Stomach (tissue), 9 donors: ENCODE results near the gene PTPRD. TPM values are rescaled to one million over a fixed set of nuclear protein-coding genes. Genes with fewer than 3 reads are reported as not detected.

ENCODE experiments used
- DNase-seq, 2 donors: peaks; one replicate each; pipeline versions ENCODE4 v3.0.0 to v3.0.0-alpha.2; 2013 to 2019
- H3K27ac ChIP-seq, 5 donors: fragments of 200-600 bp in 4 of 5; sonication (generic) in 4 of 5; one replicate each; pipeline ENCODE4 v1.5.1; 2013 to 2019; ENCODE audit warnings: mild to moderate bottlenecking in 1 of 5, moderate library complexity in 1 of 5
- H3K27me3 ChIP-seq, 3 donors: fragments of 200-600 bp; sonication (generic); one replicate each; pipeline ENCODE4 v1.5.1; 2017 to 2019; ENCODE audit warnings: mixed run types in 1 of 3
- H3K36me3 ChIP-seq, 4 donors: fragments of 200-600 bp; sonication (generic); 1 replicate in 3 of 4; 2 replicates in 1 of 4; pipeline ENCODE4 v1.5.1; 2016 to 2019
- H3K4me1 ChIP-seq, 4 donors: fragments of 200-600 bp; sonication (generic); one replicate each; pipeline ENCODE4 v1.5.1; 2016 to 2019
- H3K4me3 ChIP-seq, 4 donors: fragments of 200-600 bp; sonication (generic) in 3 of 4; one replicate each; pipeline ENCODE4 v1.5.1; 2016 to 2019; ENCODE audit warnings: mild to moderate bottlenecking in 1 of 4
- H3K9me3 ChIP-seq, 4 donors: fragments of 200-600 bp; sonication (generic); one replicate each; pipeline ENCODE4 v1.5.1; 2016 to 2019
- EP300 ChIP-seq: sonication (generic); formaldehyde crosslinking; IDR thresholded peaks from one replicate; pipeline ENCODE4 v1.6.1; 2017; ENCODE audit warnings: antibody characterized with exemption
- POLR2A ChIP-seq, 4 donors: fragments of 450-650 bp; IDR thresholded peaks; one replicate each; pipeline ENCODE4 v1.6.1; 2016; ENCODE audit warnings: antibody characterized with exemption in 4 of 4, control low read depth in 2 of 4, mild to moderate bottlenecking in 1 of 4, moderate library complexity in 1 of 4
- POLR2AphosphoS5 ChIP-seq, 3 donors: sonication (generic); formaldehyde crosslinking; IDR thresholded peaks; one replicate each; pipeline ENCODE4 v1.6.1; 2016; ENCODE audit warnings: antibody characterized with exemption in 3 of 3
- WGBS, 5 donors: extraction: QIAGEN DNeasy Blood & Tissue Kit in 3 of 5; methylation state at CpG; one replicate each; pipeline versions ENCODE4 v1.1.5 to v1.1.7; 2013 to 2018; 5-methylcytosine and 5-hydroxymethylcytosine counted together
- intact Hi-C: fragments of 100-400 bp; cut with DNase I; formaldehyde crosslinking; loops from one replicate; pipeline ENCODE4 v1.15.1; 2023; ENCODE audit warnings: low total_unique reads
- polyA plus RNA-seq, 3 donors: library from polyadenylated mRNA; stranded (reverse); fragments of 200-250 nt; gene quantifications; one replicate each; pipeline ENCODE4 v1.2.3, GENCODE V29; 2013
- total RNA-seq, 5 donors: library from RNA; depleted of rRNA; stranded (reverse); fragments of >200 nt; gene quantifications; one replicate each; pipeline versions ENCODE4 v1.1.0 to v1.2.3, GENCODE V29; 2014 to 2016
- TF ChIP-seq, protein P1 (sequence below), 7 experiments: fragments of 450-650 bp in 4 of 7; fragments of 200-600 bp in 3 of 7; sonication (generic) in 3 of 7; IDR thresholded peaks; one replicate each; pipeline ENCODE4 v1.5.1; 2016 to 2019; ENCODE audit warnings: antibody characterized with exemption in 7 of 7, control low read depth in 2 of 7, mild to moderate bottlenecking in 1 of 7
- donor health status: healthy with polysubstance abuse.
- donor health status: Bipolar disorder and iron deficiency.
- donor health status: healthy.

The PTPRD gene
- total and polyA plus RNA-seq, 8 donors: 0.12 to 53.1 (median 1.2) TPM

GRCh38 chr9:8613346-8613825, 1999.4 kb downstream of the PTPRD start:
- 60 to 81% (median 72%) methylated on average over 1 of the region's 1 CpG for WGBS, 5 donors
- Histone ChIP-seq H3K4me3 (no peak overlapping the region), H3K9me3 (no peaks in the 10 kb centered on the region), H3K27me3 (no peaks in the 10 kb centered on the region), H3K4me1 (no peaks in the 10 kb centered on the region), H3K36me3 (no peaks in the 10 kb centered on the region), H3K27ac (no peak overlapping the region)
- TF ChIP-seq EP300 (no peak), POLR2AphosphoS5 (IDR thresholded peaks at IDR 0.05) (no peak), POLR2A (IDR thresholded peaks at IDR 0.05) (no peak)
- TF ChIP-seq, protein P1, sequence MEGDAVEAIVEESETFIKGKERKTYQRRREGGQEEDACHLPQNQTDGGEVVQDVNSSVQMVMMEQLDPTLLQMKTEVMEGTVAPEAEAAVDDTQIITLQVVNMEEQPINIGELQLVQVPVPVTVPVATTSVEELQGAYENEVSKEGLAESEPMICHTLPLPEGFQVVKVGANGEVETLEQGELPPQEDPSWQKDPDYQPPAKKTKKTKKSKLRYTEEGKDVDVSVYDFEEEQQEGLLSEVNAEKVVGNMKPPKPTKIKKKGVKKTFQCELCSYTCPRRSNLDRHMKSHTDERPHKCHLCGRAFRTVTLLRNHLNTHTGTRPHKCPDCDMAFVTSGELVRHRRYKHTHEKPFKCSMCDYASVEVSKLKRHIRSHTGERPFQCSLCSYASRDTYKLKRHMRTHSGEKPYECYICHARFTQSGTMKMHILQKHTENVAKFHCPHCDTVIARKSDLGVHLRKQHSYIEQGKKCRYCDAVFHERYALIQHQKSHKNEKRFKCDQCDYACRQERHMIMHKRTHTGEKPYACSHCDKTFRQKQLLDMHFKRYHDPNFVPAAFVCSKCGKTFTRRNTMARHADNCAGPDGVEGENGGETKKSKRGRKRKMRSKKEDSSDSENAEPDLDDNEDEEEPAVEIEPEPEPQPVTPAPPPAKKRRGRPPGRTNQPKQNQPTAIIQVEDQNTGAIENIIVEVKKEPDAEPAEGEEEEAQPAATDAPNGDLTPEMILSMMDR (IDR thresholded peaks at IDR 0.05): no peak
- DNase-seq: peak in 1 of 2 donors; percentile 11
- intact Hi-C loops: no loop called here

- H3K27ac ChIP-seq: no peak overlapping the region
- no peaks in the 10 kb centered on the region for H3K36me3 ChIP-seq
- no peaks in the 10 kb centered on the region for H3K9me3 ChIP-seq
- H3K27me3 ChIP-seq: no peaks in the 10 kb centered on the region
- WGBS, 5 donors: 83 to 93% (median 85%) methylated on average over 3 of the region's 3 CpGs
- intact Hi-C loops: no loop called here
- no peaks in the 10 kb centered on the region for H3K4me1 ChIP-seq
- no peak for TF ChIP-seq POLR2AphosphoS5 (IDR thresholded peaks at IDR 0.05)
- TF ChIP-seq, protein P1 (IDR thresholded peaks at IDR 0.05): no peak
- no peak for TF ChIP-seq EP300
- no peak for TF ChIP-seq POLR2A (IDR thresholded peaks at IDR 0.05)
- no peak for DNase-seq
- no peak overlapping the region for H3K4me3 ChIP-seq
Measured at GRCh38 chr9:8611153-8611552, 2001.6 kb downstream of the PTPRD start.

GRCh38 chr9:8610256-8610655, 2002.5 kb downstream of the PTPRD start:
- TF ChIP-seq POLR2A (IDR thresholded peaks at IDR 0.05) (no peak), POLR2AphosphoS5 (IDR thresholded peaks at IDR 0.05) (no peak), EP300 (no peak)
- TF ChIP-seq, protein P1 (IDR thresholded peaks at IDR 0.05): no peak
- no peak overlapping the region for H3K27ac ChIP-seq
- H3K27me3 ChIP-seq: no peaks in the 10 kb centered on the region
- H3K4me1 ChIP-seq: no peaks in the 10 kb centered on the region
- no peak for DNase-seq
- intact Hi-C loops: no loop called here
- H3K4me3 ChIP-seq: no peak overlapping the region
- H3K36me3 ChIP-seq: no peaks in the 10 kb centered on the region
- H3K9me3 ChIP-seq: no peaks in the 10 kb centered on the region
- 73 to 88% (median 75%) methylated on average over 3 of the region's 3 CpGs for WGBS, 5 donors

- no peak overlapping the region for H3K27ac ChIP-seq
- H3K4me1 ChIP-seq: no peaks in the 10 kb centered on the region
- WGBS, 5 donors: 74 to 92% (median 81%) methylated on average over 2 of the region's 2 CpGs
- no peak for DNase-seq
- no peaks in the 10 kb centered on the region for H3K27me3 ChIP-seq
- no peak for TF ChIP-seq POLR2AphosphoS5 (IDR thresholded peaks at IDR 0.05)
- TF ChIP-seq, protein P1 (IDR thresholded peaks at IDR 0.05): no peak
- TF ChIP-seq POLR2A (IDR thresholded peaks at IDR 0.05): no peak
- no peak for TF ChIP-seq EP300
- no peaks in the 10 kb centered on the region for H3K36me3 ChIP-seq
- H3K4me3 ChIP-seq: no peak overlapping the region
- H3K9me3 ChIP-seq: no peaks in the 10 kb centered on the region
- intact Hi-C loops: no loop called here
Measured at GRCh38 chr9:8605096-8605495, 2007.7 kb downstream of the PTPRD start.
